Measurements from ENCODE around the gene UGT1A10. TPM values are rescaled to one million over a fixed set of nuclear protein-coding genes. Genes with fewer than 3 reads are reported as not detected.

UGT1A10 gene
- total and polyA plus RNA-seq, 2 of the 13 experiments (the other 11 are each of a cell fraction or from before 2014, with no cell fraction given), result not detected

DNA sequence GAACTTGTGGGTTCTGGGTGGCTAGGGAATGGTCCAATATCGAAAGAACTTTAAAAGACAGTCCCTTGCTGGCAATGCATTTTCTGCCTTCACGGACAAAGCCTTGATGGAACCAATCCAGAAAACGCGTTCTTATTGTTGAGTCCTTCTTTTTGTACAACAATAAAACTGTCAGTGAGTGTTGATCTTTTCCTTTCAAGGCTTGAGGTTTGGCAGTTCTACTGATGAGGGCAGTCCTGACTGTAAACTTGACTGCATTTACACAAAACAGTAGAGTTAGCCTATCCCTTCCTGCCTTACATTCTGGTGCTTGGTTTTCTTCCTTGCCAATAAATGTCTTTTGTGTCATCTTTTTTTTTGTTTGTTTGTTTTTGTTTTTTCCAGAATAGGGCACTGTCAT is 42.9 kb downstream of the UGT1A10 start:
- TF ChIP-seq SIX1 (CRISPR knock-in tag; IDR thresholded peaks at IDR 0.05; ENCODE audit: borderline replicate concordance), result no peak
- no peak for TF ChIP-seq MYC (CRISPR knock-in tag; IDR thresholded peaks at IDR 0.05; ENCODE audit: borderline replicate concordance)
- TF ChIP-seq KLF9 (CRISPR knock-in tag; IDR thresholded peaks at IDR 0.05; ENCODE audit: low read depth), result no peak
- no peak for TF ChIP-seq ZBTB1 (CRISPR knock-in tag; IDR thresholded peaks at IDR 0.05; ENCODE audit: borderline replicate concordance)
- TF ChIP-seq ZNF138 (CRISPR knock-in tag; IDR thresholded peaks at IDR 0.05; ENCODE audit: low read depth), result no peak
- no peak for TF ChIP-seq ZNF350 (CRISPR knock-in tag; IDR thresholded peaks at IDR 0.05; ENCODE audit: borderline replicate concordance, low read depth)
- no peak for TF ChIP-seq RAD21 (CRISPR knock-in tag; IDR thresholded peaks at IDR 0.05)
- no peak for TF ChIP-seq MEIS2 (CRISPR knock-in tag; IDR thresholded peaks at IDR 0.05)
- TF ChIP-seq ZNF253 (CRISPR knock-in tag; IDR thresholded peaks at IDR 0.05; ENCODE audit: borderline replicate concordance), result no peak
- no peak for TF ChIP-seq RBM22 (optimal IDR thresholded peaks at IDR 0.05; ENCODE audit: low read length)
- TF ChIP-seq, protein P1, sequence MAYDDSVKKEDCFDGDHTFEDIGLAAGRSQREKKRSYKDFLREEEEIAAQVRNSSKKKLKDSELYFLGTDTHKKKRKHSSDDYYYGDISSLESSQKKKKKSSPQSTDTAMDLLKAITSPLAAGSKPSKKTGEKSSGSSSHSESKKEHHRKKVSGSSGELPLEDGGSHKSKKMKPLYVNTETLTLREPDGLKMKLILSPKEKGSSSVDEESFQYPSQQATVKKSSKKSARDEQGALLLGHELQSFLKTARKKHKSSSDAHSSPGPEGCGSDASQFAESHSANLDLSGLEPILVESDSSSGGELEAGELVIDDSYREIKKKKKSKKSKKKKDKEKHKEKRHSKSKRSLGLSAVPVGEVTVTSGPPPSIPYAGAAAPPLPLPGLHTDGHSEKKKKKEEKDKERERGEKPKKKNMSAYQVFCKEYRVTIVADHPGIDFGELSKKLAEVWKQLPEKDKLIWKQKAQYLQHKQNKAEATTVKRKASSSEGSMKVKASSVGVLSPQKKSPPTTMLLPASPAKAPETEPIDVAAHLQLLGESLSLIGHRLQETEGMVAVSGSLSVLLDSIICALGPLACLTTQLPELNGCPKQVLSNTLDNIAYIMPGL (CRISPR knock-in tag; IDR thresholded peaks at IDR 0.05; ENCODE audit: borderline replicate concordance in 1 of 2, low read depth in 1 of 2), result no peak
- no peak for TF ChIP-seq ZNF335 (CRISPR knock-in tag; IDR thresholded peaks at IDR 0.05)
- TF ChIP-seq, protein P2, sequence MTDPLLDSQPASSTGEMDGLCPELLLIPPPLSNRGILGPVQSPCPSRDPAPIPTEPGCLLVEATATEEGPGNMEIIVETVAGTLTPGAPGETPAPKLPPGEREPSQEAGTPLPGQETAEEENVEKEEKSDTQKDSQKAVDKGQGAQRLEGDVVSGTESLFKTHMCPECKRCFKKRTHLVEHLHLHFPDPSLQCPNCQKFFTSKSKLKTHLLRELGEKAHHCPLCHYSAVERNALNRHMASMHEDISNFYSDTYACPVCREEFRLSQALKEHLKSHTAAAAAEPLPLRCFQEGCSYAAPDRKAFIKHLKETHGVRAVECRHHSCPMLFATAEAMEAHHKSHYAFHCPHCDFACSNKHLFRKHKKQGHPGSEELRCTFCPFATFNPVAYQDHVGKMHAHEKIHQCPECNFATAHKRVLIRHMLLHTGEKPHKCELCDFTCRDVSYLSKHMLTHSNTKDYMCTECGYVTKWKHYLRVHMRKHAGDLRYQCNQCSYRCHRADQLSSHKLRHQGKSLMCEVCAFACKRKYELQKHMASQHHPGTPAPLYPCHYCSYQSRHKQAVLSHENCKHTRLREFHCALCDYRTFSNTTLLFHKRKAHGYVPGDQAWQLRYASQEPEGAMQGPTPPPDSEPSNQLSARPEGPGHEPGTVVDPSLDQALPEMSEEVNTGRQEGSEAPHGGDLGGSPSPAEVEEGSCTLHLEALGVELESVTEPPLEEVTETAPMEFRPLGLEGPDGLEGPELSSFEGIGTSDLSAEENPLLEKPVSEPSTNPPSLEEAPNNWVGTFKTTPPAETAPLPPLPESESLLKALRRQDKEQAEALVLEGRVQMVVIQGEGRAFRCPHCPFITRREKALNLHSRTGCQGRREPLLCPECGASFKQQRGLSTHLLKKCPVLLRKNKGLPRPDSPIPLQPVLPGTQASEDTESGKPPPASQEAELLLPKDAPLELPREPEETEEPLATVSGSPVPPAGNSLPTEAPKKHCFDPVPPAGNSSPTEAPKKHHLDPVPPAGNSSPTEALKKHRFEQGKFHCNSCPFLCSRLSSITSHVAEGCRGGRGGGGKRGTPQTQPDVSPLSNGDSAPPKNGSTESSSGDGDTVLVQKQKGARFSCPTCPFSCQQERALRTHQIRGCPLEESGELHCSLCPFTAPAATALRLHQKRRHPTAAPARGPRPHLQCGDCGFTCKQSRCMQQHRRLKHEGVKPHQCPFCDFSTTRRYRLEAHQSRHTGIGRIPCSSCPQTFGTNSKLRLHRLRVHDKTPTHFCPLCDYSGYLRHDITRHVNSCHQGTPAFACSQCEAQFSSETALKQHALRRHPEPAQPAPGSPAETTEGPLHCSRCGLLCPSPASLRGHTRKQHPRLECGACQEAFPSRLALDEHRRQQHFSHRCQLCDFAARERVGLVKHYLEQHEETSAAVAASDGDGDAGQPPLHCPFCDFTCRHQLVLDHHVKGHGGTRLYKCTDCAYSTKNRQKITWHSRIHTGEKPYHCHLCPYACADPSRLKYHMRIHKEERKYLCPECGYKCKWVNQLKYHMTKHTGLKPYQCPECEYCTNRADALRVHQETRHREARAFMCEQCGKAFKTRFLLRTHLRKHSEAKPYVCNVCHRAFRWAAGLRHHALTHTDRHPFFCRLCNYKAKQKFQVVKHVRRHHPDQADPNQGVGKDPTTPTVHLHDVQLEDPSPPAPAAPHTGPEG (CRISPR knock-in tag; IDR thresholded peaks at IDR 0.05), result no peak
- no peak for TF ChIP-seq SP2 (CRISPR knock-in tag; IDR thresholded peaks at IDR 0.05)
- TF ChIP-seq CSRNP1 (CRISPR knock-in tag; IDR thresholded peaks at IDR 0.05), result no peak
- no peak for TF ChIP-seq GLI4 (CRISPR knock-in tag; IDR thresholded peaks at IDR 0.05; ENCODE audit: borderline replicate concordance)
- no peak for TF ChIP-seq ZNF792 (CRISPR knock-in tag; IDR thresholded peaks at IDR 0.05)
- no peak for TF ChIP-seq ZKSCAN1 (IDR thresholded peaks at IDR 0.05; ENCODE audit: low read length)
- no peak overlapping the region for H3K9ac ChIP-seq (ENCODE audit: insufficient read depth, low read depth, low read length)
- H3K79me2 ChIP-seq (ENCODE audit: insufficient read depth, low read length), result no peaks in the 10 kb centered on the region
- intact Hi-C loops (cut with micrococcal nuclease; ENCODE audit: unreplicated experiment) (no loop called here), in situ Hi-C loops (cut with HindIII; ENCODE audit: extremely low pct_ligation_motif_present, low pct_unique_long_range_greater_than_20kb) (no loop called here)
- no peaks in the 10 kb centered on the region for H3K4me1 ChIP-seq (ENCODE audit: insufficient read depth, low read length)
- WGBS (ENCODE audit: low lambda C conversion rate), result 38% methylated on average over 4 of the region's 4 CpGs
- no peaks in the 10 kb centered on the region for H3K36me3 ChIP-seq (replicated peaks in 1 of 2; ENCODE audit: control insufficient read depth in 1 of 2, insufficient read depth in 2 of 2, low read length in 2 of 2)
- no peak for FAIRE-seq
- no TSS peak for BruUV-seq (replicated peaks)
- ChIA-PET POLR2A (no interaction called here), CTCF (ENCODE audit: low intra/inter-chr PET ratio, low total read pairs) (no interaction called here)
- H2AFZ ChIP-seq (ENCODE audit: low read length), result no peak overlapping the region
- no peaks in the 10 kb centered on the region for H4K20me1 ChIP-seq (ENCODE audit: insufficient read depth, low read length)
- no peaks in the 10 kb centered on the region for H3K27me3 ChIP-seq (ENCODE audit: control insufficient read depth in 1 of 2, insufficient read depth in 2 of 2, low read length in 2 of 2)
- no peaks in the 10 kb centered on the region for H3K9me3 ChIP-seq (ENCODE audit: low read length)
- H3K4me3 ChIP-seq (replicated peaks in 1 of 3; ENCODE audit: insufficient read depth in 1 of 3, low read depth in 2 of 3, low read length in 3 of 3), result no peak overlapping the region
- H3K27ac ChIP-seq (ENCODE audit: extremely low read length, insufficient read depth, low read length), result no peak overlapping the region
- ATAC-seq, result no peak
- H3K4me2 ChIP-seq (ENCODE audit: low read depth, low read length), result no peak overlapping the region
- no peak for DNase-seq (ENCODE audit: low spot score)
